ENCODE results near the gene GMDS. TPM values are rescaled to one million over a fixed set of nuclear protein-coding genes. Genes with fewer than 3 reads are reported as not detected.

Gene GMDS
- polyA plus RNA-seq, 1 experiment = 7.1 TPM

GRCh38 chr6:2127484-2127911 is 117.9 kb downstream of the GMDS start:
- Histone ChIP-seq H3K27me3 (ENCODE audit: control insufficient read depth, insufficient read depth, low read length) (no peaks in the 10 kb centered on the region), H3K4me3 (ENCODE audit: low read depth, low read length) (no peak overlapping the region), H3K36me3 (ENCODE audit: control insufficient read depth, insufficient read depth, low read length) (no peaks in the 10 kb centered on the region)
- POLR2A ChIA-PET = no interaction called here
- DNase-seq (ENCODE audit: low read depth) = no peak
- TF ChIP-seq CTCF (IDR thresholded peaks at IDR 0.05; ENCODE audit: insufficient read depth, low read depth, low read length) = no peak
- CTCF ChIA-PET = interaction anchor here (0.6 kb wide), 1 partner anchor 168 kb away, joined by 3 read pairs; no protein-coding TSS in a partner anchor

DNA sequence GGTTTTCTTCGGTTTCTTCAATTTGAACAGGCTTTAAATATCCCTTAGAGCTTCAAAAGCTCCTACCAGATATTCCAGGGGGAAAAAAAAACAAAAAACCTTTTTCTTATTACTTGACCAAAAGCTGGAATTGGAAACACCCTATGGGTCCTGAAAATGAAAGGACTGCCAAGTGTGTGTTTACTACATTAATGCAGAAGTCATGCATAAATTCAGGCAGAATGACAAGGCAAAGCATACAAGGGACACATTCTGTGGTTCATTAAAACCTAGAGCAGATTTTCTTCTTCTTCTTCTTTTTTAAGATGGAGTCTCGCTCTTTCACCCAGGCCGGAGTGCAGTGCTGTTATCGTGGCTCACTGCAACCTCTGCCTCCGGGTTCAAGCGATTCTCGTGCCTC is 119.1 kb downstream of the GMDS start:
- no peak for TF ChIP-seq CTCF (IDR thresholded peaks at IDR 0.05; ENCODE audit: insufficient read depth, low read depth, low read length)
- no peaks in the 10 kb centered on the region for H3K36me3 ChIP-seq (ENCODE audit: control insufficient read depth, insufficient read depth, low read length)
- DNase-seq (ENCODE audit: low read depth) = no peak
- ChIA-PET CTCF (interaction anchor here (0.6 to 1.4 kb wide), 2 partner anchors 15 to 529 kb away, joined by 3 to 4 read pairs; no protein-coding TSS in a partner anchor), POLR2A (interaction anchor here (0.6 kb wide), 1 partner anchor 419 kb away, joined by 6 read pairs; no protein-coding TSS in a partner anchor)
- no peaks in the 10 kb centered on the region for H3K27me3 ChIP-seq (ENCODE audit: control insufficient read depth, insufficient read depth, low read length)
- H3K4me3 ChIP-seq (ENCODE audit: low read depth, low read length) = no peak overlapping the region

GRCh38 chr6:2125158-2125557 is 120.2 kb downstream of the GMDS start:
- Histone ChIP-seq H3K27me3 (ENCODE audit: control insufficient read depth, insufficient read depth, low read length) (no peaks in the 10 kb centered on the region), H3K4me3 (ENCODE audit: low read depth, low read length) (no peak overlapping the region), H3K36me3 (ENCODE audit: control insufficient read depth, insufficient read depth, low read length) (no peaks in the 10 kb centered on the region)
- POLR2A ChIA-PET = no interaction called here
- no peak for TF ChIP-seq CTCF (IDR thresholded peaks at IDR 0.05; ENCODE audit: insufficient read depth, low read depth, low read length)
- no peak for DNase-seq (ENCODE audit: low read depth)
- CTCF ChIA-PET = interaction anchor here (0.6 to 1.4 kb wide), 2 partner anchors 16 to 224 kb away, joined by 3 to 4 read pairs; no protein-coding TSS in a partner anchor

DNA sequence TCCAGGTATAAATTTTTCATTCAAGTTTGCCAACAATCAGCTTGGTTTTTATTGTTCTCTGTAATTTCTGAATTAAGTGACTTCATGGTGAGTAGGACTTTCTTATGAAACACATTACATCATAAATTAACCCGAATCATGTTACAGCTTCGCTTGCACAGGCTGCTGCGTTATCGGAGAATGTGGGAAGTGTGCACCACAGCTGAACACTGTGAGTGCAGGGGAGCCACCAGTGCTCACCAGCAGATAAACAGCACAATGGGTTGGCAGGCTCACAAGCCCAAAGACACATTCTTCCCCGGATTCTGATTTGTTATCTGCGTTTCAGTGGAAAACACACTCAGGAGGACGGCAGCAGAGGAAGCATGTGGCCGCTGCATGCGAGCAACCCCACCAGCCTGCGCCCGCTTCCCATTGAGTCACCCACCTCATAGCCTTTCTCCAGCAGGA is 121.1 kb downstream of the GMDS start:
- H3K36me3 ChIP-seq (ENCODE audit: control insufficient read depth, insufficient read depth, low read length) = no peaks in the 10 kb centered on the region
- ChIA-PET CTCF (no interaction called here), POLR2A (no interaction called here)
- TF ChIP-seq CTCF (IDR thresholded peaks at IDR 0.05; ENCODE audit: insufficient read depth, low read depth, low read length) = no peak
- H3K27me3 ChIP-seq (ENCODE audit: control insufficient read depth, insufficient read depth, low read length) = no peaks in the 10 kb centered on the region
- no peak for DNase-seq (ENCODE audit: low read depth)
- no peak overlapping the region for H3K4me3 ChIP-seq (ENCODE audit: low read depth, low read length)

GRCh38 chr6:2120912-2121311 is 124.5 kb downstream of the GMDS start:
- POLR2A ChIA-PET = no interaction called here
- DNase-seq (ENCODE audit: low read depth) = no peak

More at GRCh38 chr6:2120912-2121311, 124.5 kb downstream of the GMDS start:
- CTCF ChIA-PET = interaction anchor here (1.0 to 1.2 kb wide), 3 partner anchors 28 to 328 kb away, joined by 3 to 4 read pairs (median 4); no protein-coding TSS in a partner anchor
- Histone ChIP-seq H3K36me3 (ENCODE audit: control insufficient read depth, insufficient read depth, low read length) (no peaks in the 10 kb centered on the region), H3K27me3 (ENCODE audit: control insufficient read depth, insufficient read depth, low read length) (no peaks in the 10 kb centered on the region), H3K4me3 (ENCODE audit: low read depth, low read length) (no peak overlapping the region)
- TF ChIP-seq CTCF (IDR thresholded peaks at IDR 0.05; ENCODE audit: insufficient read depth, low read depth, low read length) = no peak

All from BJ (cell line).